ENCODE data around the gene CNGB1. TPM values are rescaled to one million over a fixed set of nuclear protein-coding genes. Genes with fewer than 3 reads are reported as not detected.
"Not testable (repeated sequence)": the region's sequence is repeated elsewhere in the genome, so short reads cannot be mapped to it uniquely, and the experiment has no call there.

CNGB1 gene
- 0.11 and 0.20 TPM in 2 replicates for total RNA-seq

DNA sequence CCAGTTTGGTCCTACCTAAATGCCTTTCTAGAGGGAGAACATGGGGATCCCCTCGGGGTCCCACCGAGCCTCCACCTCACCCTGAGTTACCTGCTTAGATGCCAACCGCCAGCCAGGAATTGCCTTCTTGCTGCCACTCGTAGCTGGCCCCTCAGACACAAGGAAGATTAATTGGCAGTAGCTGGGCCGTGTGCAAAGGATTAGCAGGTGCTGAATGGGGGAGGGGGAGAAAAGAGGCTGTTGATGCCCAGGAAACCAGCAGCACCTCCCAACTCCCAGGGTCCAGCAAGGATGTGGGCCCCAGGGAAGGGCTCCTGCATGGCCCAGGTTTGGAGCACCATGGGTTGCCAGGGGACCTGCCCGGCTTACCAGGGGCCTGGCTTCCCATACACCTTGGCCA is at the start of gene CNGB1:
CNGB1 (minus strand) TSS at position 159 of the 400 bp plus-strand sequence. CDS start 3,842 bp downstream, outside the sequence.
- no peak for DNase-seq (ENCODE audit: low read depth, low spot score)

DNA sequence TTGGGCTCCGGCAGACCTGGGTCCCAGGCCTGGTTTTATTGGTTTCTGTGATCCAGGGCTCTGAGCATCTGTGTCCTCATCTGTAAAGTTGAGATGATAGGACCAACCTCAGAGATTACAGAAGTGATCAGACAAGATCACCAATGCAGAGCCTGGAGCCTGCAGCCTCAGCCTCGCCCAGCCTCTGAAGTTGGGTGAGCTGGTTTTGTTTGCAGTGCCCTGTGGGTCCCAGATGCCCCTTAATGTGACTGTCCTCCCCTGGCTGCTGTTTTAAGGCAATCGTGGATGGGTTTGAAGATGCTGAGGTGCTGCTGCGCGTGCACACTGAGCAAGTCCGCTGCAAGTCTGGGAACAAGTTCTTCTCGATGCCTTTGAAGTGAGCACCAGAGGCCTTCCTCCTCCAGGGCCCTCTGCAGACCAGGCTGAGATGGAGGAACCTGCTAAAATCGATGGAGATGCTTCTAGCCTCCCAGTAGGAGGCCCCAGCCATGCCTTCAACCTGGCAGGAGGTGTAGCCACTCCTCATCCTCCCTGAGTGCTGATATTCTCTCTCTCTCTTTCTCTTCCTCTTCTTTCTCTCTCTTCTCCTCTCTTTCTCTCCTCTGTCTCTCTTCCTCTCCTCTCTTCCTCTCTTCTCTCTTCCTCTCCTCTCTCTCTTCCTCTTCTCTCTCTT is 49.1 kb upstream of the CNGB1 start:
- no peak for DNase-seq (ENCODE audit: low read depth, low spot score)

DNA sequence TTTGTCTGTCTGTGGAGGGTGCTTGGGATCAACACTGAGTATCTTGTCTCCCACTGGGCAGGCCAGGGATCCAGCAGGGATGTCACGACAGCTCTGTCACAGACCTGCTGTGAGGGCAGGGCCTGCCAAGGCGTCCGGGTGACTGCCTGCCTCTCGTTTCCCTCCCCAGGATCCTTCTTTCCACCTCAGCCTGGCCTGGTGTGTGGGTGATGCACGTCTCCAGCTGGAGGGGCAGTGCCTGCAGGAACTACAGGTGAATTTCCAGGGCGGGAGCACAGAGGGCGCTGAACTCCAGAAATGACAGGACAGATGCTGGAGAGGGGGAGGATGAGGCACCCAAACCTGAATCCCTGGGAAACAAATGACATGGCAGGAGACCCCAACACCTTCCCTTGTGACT is 47.9 kb upstream of the CNGB1 start:
- no peak for DNase-seq (ENCODE audit: low read depth, low spot score)

DNA sequence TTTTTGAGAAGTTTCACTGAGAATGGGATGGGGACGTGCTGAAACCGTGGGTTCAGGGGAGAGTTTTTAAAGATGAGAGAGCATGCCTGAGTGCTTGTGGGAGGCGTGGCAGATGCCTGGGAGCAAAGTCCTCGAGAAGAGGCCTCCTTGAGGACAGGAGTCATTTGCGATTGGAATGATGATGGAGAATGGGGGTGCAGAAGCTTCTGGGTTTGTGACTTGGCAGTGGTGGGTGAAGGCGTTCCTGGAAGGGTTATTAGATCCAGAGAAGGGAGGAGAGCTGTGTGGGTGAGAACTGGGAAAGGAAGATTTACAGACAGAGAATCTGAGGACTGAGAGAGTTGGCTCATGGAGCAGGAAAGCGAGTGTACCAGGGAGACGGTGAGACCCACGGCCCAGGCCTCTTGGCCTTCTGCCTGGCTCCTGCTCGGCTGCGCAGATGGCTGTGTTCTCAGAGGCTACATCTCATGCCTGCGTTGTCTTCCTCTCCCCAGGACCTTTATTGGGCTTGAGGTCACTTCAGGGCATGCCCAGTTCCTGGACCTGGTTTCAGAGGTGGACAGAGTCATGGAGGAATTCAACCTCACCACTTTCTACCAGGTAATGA is 46.0 kb upstream of the CNGB1 start:
- no peak for DNase-seq (ENCODE audit: low read depth, low spot score)

DNA sequence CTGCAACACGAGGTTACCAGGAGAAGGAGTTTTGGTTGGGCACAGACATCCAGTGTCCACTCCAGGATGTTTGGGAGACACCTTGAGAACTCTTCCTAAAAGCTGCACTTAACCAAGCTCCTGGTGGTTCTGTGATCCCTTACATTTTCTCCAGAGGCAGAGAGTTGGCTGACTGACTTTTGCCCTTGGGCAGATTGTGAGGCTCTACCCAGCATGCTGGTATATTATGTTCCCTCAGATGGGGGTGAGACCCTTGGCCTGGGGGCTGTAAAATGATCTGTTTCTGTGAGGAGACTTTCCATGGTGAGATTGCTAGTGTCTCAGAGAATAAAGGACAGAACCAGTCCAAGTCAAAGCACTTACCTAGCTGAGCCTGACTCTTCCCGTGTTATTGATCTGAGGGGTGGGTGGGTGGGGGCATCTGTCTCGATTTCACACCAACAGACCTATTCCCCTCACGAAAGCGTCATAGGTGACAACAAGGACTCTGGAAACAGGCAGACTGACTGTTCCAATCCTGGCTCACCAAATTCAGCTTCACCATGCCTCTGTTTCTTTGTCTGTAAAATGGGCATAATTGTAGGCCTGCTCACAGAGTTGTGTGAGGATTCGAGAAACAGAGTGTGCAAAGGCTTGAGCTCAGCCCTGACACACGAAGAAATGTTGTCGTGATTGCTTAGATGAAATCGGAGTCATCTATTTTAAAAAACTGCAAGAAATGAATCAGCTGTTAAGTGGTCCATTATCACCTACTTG is 42.5 kb upstream of the CNGB1 start:
- DNase-seq (ENCODE audit: low read depth, low spot score) = no peak

DNA sequence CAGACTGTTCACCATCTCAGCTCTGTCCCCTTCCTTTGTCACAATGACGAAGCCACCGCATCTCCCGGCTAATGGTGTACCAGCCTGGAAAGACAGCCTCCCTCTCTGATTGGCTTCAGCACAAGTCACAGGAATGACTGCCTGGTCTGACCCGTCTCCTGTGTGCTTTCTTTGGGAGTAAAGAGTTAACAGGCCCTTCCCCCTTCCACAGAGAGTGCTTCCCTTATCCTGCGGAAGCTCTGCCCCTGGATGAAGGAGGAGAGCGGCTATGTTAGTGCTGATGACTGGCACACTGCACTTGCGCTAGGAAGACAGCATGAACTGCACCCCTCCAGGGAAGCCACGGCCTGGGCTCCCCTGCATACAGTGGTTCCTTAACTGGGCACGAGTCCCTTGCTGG is 41.6 kb upstream of the CNGB1 start:
- no peak for DNase-seq (ENCODE audit: low read depth, low spot score)

DNA sequence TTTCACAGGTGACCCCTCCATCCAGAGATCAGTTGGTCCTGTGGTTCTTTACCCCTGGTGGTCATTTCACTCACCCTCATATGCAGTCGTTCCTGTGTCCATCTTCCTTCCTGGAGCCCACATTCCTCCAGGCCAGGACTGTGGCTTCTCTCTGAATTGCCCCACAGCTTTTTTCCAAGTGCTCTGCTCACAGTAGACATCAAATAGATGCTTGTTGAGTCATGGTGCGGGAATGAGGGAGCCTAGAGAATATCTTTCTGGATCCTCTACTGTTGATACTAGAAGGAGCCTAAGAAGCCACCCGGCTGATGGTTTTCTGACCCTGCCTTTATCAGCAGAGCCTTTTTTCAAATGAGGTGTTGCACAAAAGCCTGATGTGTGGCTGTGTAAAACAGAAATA is 40.7 kb upstream of the CNGB1 start:
- DNase-seq (ENCODE audit: low read depth, low spot score) = no peak

DNA sequence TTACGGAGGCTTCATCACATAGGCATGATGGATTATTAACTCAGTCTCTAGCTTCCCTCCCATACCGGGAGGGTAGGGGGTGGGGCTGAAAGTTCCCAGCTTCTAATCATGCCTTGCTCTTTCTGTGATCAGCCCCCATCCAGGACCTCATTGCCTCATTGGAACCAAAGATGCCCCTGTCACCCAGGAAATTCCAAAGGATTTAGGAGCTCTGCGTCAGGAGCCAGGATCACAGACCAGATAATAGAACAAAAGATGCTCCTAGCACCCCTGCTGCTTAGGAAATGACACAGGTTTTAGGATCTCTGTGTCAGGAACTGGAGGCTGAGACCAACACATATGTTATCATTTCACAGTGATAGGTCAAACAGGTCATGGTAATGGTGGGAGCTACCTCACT is 40.0 kb upstream of the CNGB1 start:
- no peak for DNase-seq (ENCODE audit: low read depth, low spot score)

DNA sequence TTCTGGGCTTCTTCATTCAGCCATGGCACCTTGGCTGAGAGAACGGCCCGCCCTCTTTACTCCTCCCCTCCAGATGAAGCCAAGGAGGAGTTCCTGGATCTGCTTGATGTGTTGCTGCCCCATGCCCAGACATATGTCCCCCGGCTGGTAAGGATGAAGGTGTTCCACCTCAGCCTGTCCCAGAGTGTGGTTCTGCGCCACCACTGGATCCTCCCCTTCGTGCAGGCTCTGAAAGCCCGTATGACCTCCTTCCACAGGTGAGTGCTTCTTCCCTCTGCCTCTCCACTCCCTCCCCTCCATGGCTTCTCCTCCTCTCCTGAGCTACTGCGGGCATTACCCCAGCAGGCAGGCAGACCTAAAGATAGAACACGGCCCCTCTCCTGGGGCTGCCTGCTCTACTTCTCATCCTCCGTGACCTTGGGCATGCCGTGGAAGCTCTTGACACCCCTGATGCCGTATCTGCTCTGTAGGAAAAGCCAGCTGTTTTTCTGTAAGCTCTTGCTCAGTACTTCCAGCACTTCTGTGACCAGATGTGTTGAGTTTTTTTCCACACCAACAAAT is 39.0 kb upstream of the CNGB1 start:
- DNase-seq (ENCODE audit: low read depth, low spot score) = no peak

DNA sequence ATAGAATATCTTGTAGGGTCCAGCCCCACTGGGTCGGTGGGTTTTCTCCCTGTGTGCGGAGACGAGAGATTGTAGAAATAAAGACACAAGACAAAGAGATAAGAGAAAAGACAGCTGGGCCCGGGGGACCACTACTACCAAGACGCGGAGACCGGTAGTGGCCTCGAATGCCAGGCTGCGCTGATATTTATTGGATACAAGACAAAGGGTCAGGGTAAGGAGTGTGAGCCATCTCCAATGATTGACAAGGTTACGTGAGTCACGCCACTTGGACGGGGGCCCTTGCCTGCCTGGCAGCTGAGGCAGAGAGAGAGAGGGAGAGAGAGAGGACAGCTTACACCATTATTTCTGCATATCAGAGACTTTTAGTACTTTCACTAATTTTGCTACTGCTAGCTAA is 33.8 kb upstream of the CNGB1 start:
- DNase-seq (ENCODE audit: low read depth, low spot score) = not testable (repeated sequence)

DNA sequence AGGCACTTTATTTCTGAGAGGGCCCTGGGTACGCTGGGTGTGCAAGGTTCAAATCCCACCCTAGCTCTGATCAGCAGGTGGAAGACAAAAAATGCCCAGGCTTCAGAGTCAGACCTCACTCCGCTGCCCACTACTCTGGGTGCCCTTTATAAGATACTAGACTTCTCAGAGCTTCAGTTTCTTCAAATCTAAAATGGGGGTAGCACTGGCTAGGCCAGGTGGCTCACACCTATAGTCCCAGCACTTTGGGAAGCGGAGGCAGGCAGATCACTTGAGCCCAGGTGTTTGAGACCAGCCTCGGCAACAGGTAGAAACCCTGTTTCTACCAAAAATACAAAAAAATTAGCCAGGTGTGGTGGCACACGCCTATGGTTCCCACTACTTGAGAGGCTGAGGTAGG is 32.0 kb upstream of the CNGB1 start:
- DNase-seq (ENCODE audit: low read depth, low spot score) = no peak

DNA sequence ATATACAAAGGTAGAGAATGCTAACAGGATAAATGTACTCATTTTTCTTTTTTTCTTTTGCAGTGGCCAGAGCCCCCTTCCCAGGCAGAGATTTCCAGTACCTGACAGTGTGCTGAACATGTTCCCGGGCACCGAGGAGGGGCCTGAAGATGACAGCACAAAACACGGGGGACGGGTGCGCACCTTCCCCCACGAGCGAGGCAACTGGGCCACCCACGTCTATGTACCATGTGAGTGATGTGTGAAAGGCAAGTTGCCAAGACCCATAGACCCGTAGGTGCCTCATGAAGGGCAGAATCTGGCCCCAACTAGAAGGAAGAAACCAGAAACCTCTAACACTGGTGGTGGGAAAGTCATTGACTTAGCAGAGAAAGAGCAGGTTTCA is 31.5 kb upstream of the CNGB1 start:
- no peak for DNase-seq (ENCODE audit: low read depth, low spot score)

DNA sequence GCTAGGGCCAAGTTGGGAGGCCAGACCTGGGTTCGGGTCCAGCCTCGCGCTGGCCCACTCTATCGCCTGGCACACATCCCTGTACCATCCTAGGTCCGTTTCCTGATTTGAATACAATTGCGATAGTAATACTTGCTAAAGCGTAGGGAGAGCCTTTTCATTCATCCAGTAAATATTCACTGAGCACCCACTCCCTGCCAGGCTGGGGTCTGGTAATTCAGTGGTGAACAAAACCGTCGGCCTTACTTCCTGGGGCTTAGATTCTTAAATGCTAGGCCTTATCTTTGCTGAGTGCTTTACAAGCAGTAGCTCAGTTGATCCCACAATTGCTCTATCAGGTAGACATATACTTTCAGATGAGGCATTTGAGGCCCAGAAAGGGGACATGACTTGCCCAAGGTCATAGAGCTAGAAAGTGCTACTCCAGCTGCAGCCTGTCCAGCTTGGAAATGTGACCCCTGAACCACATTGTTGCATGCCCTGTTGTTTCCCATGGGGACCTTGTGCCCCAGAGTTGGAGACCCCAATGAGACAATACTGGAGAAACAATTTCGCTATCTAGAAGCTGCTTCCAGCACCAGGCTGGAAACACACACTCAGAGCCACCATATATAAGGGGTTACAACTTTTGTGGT is 31.0 kb upstream of the CNGB1 start:
- DNase-seq (ENCODE audit: low read depth, low spot score) = no peak

DNA sequence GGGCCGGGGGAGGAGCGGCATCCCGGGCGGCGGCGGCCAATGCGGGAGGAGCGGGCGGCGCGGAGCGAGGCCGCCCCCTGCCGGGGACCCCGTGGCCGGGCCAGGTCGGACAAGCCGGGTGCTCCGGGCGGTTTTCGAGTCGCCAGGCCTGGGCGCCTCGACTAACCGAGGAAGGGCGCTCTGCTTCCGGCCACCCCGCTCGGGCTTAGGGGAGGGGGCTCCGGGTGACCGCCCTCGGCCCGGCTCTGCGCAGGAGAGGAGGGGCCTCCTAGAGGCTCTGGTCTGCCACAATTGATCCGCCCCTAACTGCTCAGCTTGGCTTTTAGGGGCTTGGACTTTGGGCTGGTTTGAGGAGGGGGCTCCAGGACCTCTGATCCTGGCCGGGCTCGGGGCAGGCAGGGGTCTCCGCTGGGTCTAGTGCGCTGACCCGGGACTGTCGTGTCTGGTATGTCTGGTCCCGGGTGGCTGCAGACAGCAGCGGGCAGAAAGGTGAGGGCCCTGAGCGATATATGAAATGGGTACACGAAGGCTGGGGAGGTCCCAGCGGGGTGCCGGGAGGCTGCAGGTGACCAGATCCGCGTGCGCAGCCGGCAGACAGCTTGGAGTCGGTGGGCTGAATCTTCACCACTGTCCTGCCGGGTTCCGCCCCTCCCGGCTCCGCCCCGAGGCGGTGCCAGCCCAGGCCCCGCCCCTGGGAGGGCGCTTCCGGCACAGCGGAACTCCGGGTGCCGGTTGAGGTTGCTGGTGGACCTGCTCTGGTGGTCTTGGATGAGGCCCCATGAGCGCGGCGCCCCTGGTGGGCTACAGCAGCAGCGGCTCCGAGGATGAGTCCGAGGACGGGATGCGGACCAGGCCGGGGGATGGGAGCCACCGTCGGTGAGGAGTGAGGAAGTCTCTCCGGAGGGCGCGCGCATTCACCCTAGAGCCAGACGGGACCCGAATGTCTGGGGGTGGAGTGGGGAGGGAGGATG is 30.1 kb upstream of the CNGB1 start, which contains the start of gene USB1:
USB1 (plus strand) TSS at position 702 of the 971 bp plus-strand sequence; CDS start at position 779, 77 bp downstream.
- DNase-seq (ENCODE audit: low read depth, low spot score) = no peak

DNA sequence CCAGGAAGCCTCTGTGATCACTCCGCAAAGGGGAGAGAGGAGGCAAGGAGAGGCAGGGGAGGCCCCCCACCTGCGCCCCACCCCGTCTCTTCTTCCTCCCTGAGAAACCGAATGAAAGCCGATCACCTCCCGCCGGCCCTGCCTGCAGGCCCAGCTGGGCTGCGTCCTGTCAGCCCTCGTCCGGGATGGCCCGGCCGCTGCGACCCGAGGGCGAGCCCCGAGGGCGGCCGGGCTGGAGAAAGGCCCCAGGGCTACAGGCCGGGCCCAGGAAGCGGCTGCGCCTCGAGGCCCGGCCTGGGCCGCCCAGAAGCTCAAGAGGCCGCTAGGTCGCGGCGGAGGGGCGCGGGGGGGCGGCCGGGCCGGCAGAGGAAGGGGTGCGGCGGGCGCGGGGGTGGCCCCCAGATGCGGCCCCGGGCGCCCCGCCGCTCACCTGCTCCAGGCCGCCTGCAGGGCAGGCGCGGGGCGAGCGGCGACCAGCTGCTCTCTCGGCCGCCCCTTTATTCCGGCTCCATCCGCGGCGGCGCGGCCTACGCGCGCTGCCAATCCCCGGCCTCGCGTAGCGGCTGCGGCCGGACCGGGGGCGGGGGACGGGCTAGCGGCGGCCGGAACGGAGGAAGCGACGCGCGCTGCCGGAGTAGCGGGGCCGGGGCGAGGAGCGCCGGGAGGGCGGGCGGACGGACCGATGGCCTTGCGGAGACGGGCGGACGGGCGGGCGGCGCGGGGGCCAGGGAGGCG is 29.2 kb upstream of the CNGB1 start, which contains the start of gene ZNF319:
ZNF319 (minus strand) TSS at position 702 of the 735 bp plus-strand sequence. CDS start 2,407 bp downstream, outside the sequence.
- no peak for DNase-seq (ENCODE audit: low read depth, low spot score)

DNA sequence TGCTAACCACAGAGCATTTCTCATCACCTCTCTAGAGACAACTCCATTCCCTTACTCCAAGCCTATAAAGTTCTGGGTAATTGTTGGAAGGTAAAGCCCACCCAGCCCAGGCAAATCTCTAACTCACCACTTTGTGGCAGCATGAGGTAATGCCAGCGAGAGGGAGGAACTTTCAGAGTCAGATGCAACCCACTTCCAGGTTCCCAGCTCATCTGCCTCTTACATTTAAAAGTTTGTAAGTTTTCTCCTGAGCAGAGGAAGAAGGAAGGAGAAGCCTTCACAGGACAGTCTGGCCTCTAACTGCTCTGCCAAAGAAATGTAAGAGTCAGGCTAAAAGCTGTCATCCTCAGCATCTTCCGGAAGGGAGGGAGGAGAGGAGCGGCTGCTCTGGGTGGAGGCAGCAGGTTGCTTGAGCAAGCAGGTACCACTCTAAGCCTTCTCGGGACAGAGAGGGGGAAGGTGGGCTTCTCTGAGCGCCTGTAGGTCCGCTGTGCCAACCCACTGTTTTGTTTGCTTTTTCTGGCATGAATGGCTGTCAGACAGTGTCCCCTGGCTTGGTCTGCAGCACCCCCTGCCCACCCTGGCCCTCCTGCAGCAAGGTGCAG is 28.5 kb upstream of the CNGB1 start:
- no peak for DNase-seq (ENCODE audit: low read depth, low spot score)

DNA sequence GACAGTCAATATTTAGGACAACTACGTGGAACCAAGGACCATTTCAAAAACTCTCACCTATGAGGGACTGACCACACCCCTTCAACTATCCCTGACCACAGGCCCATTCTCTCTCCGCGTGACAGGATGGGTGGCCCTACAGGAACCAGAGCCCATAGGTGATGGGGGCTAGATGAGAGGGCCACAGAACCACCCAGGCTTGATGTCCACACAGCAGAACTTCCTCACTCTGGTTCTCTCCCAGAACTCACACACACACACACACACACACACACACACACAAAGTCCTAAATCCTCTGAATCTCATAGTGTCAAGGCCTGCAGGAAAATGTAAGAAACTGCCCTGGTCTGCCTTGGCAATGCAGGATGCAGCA is 28.1 kb upstream of the CNGB1 start:
- no peak for DNase-seq (ENCODE audit: low read depth, low spot score)

DNA sequence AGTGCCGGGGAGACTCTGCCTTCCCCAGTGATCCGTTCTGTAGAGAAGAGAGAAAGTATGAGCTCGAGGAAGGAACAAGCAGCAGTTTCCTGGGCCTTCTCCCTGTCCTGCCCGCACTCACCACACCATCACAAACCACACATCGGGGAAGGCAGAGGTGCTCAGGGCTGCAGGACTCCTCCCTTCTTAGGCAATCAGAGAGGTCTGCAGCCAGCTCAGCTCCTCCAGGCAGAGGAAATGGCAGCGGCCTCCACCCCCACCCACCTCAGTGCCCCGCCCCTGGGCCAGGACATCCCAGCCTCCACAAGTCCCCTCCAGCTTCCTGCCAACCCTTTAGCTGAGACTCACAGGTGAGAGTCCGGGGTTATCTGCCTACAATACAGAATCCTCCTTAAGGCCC is 27.6 kb upstream of the CNGB1 start:
- no peak for DNase-seq (ENCODE audit: low read depth, low spot score)

DNA sequence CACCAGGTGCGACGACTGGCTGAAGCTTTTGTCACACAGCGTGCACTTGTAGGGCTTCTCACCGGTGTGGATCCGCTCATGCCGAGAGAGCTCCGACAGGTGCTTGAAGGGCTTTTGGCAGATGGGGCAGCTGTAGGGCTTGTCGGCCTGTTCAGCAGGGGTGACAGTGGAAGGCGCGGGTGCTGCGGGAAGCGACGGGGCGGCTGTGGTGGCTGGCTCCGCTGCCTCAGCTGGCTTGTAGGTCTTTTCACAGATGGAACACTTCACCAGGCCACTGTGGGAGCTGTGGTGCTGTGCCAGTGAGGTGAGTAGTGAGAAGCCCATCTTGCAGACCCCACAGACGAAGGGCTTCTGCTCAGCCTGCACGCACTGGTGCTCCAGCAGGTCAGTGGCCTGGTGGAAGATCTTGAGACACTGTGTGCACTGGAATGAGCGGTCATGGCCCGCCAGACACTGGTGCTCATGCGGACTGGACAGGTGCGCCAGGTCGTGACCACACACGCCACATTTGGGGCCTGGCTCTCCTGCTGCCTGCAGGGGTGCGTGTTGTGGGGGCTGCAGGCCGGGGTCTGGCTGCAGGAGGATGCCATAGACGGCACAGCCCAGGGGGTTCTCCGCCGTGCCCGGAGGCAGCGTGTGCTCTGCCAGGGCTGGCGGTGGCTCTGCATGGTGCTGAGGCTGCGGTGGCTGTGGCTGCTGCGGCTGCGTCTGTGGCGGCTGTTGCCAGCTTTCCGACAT is 26.8 kb upstream of the CNGB1 start:
- no peak for DNase-seq (ENCODE audit: low read depth, low spot score)

Measured in pulmonary artery endothelial cell (primary cell).